Left lobe of liver (tissue), 2 donors: Measurements from ENCODE around the gene TSHZ2. TPM values are rescaled to one million over a fixed set of nuclear protein-coding genes. Genes with fewer than 3 reads are reported as not detected.
"Not testable (repeated sequence)": the region's sequence is repeated elsewhere in the genome, so short reads cannot be mapped to it uniquely, and the experiment has no call there.

Experiments
- ATAC-seq: fragments of 200-7000 bp; cut with Tn5 transposase; one replicate; pipeline ENCODE4 v1.9.1; 2020; ENCODE audit warnings: mild to moderate bottlenecking, moderate library complexity
- DNase-seq: peaks from one replicate; pipeline ENCODE4 v3.0.0-alpha.2; 2020; ENCODE audit warnings: low spot score
- total RNA-seq: library from RNA; stranded (reverse); gene quantifications from one replicate; pipeline ENCODE4 v1.2.1, GENCODE V29; 2021
- donor health status: DM: no; HTN: no; CAD: no; lungs with moderate emphysema.
- donor health status: DM: no; HTN: yes; CAD: no.

The TSHZ2 gene
- total RNA-seq, 1 donor from 2014 or later = 19.0 TPM

GRCh38 chr20:53425941-53426340 lies 453.8 kb downstream of the TSHZ2 start:
- peak; percentile 57 for ATAC-seq
- DNase-seq = no peak

GRCh38 chr20:53426766-53427312 lies 454.7 kb downstream of the TSHZ2 start:
- ATAC-seq (no peak), DNase-seq (no peak)

GRCh38 chr20:53427951-53428350 lies 455.8 kb downstream of the TSHZ2 start:
- ATAC-seq (no peak), DNase-seq (no peak)

- ATAC-seq (no peak), DNase-seq (no peak)
Measured at GRCh38 chr20:53428588-53428987, 456.4 kb downstream of the TSHZ2 start.

- DNase-seq = no peak
- ATAC-seq = no peak
Measured at GRCh38 chr20:53428996-53429395, 456.8 kb downstream of the TSHZ2 start.

GRCh38 chr20:53434662-53435061 lies 462.5 kb downstream of the TSHZ2 start:
- DNase-seq = no peak
- ATAC-seq = no peak

GRCh38 chr20:53436927-53437326 lies 464.8 kb downstream of the TSHZ2 start:
- DNase-seq, ATAC-seq: not testable (repeated sequence)

- ATAC-seq = no peak
Measured at GRCh38 chr20:53438368-53438767, 466.2 kb downstream of the TSHZ2 start.

GRCh38 chr20:53439046-53439445 lies 466.9 kb downstream of the TSHZ2 start:
- ATAC-seq = no peak

More at GRCh38 chr20:53438368-53438767, 466.2 kb downstream of the TSHZ2 start:
- DNase-seq = no peak

GRCh38 chr20:53439616-53440015 lies 467.5 kb downstream of the TSHZ2 start:
- ATAC-seq (no peak), DNase-seq (no peak)

More at GRCh38 chr20:53439046-53439445, 466.9 kb downstream of the TSHZ2 start:
- DNase-seq = no peak

- ATAC-seq (peak; percentile 70), DNase-seq (no peak)
Measured at GRCh38 chr20:53444401-53445149, 472.4 kb downstream of the TSHZ2 start.

- no peak for DNase-seq
- ATAC-seq = no peak
Measured at GRCh38 chr20:53445321-53445731, 473.2 kb downstream of the TSHZ2 start.

GRCh38 chr20:53445932-53446331 lies 473.8 kb downstream of the TSHZ2 start:
- DNase-seq (no peak), ATAC-seq (no peak)

- no peak for ATAC-seq
- DNase-seq = no peak
Measured at GRCh38 chr20:53447316-53447715, 475.2 kb downstream of the TSHZ2 start.

GRCh38 chr20:53448426-53448825 lies 476.3 kb downstream of the TSHZ2 start:
- DNase-seq (no peak), ATAC-seq (no peak)

GRCh38 chr20:53448875-53449274 lies 476.7 kb downstream of the TSHZ2 start:
- no peak for DNase-seq
- no peak for ATAC-seq

- no peak for ATAC-seq
- DNase-seq = no peak
Measured at GRCh38 chr20:53453076-53453475, 480.9 kb downstream of the TSHZ2 start.

- DNase-seq (no peak), ATAC-seq (no peak)
Measured at GRCh38 chr20:53454675-53455276, 482.6 kb downstream of the TSHZ2 start.

- DNase-seq = no peak
- no peak for ATAC-seq
Measured at GRCh38 chr20:53463101-53463972, 491.2 kb downstream of the TSHZ2 start.

GRCh38 chr20:53466279-53466678 lies 494.1 kb downstream of the TSHZ2 start:
- DNase-seq (no peak), ATAC-seq (no peak)

- DNase-seq (no peak), ATAC-seq (no peak)
Measured at GRCh38 chr20:53468587-53468986, 496.4 kb downstream of the TSHZ2 start.
